Measurements from ENCODE around the gene HSD17B14. TPM values are rescaled to one million over a fixed set of nuclear protein-coding genes. Genes with fewer than 3 reads are reported as not detected.
A peak's percentile ranks its signal among the peaks of the same experiment; 100 is the strongest.

Gene HSD17B14
- total RNA-seq, 1 experiment from 2014 or later = 1.0 TPM

DNA sequence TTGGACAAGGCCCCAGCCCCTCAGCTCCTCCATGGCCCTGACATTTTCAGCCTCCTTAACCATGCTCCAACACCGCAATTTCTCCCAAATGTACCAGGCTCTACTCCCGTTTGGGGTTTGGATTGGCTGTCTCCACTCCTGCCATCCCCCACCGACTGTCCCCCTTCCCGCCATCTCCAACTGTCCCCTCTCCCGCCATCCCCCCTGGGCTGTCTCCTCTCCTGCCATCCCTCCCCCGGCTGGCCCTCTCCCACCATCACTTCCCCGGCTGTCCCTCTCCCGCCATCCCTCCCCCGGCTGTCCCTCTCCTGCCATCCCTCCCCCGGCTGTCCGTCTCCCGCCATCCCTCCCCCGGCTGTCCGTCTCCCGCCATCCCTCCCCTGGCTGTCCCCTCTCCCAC lies 30.8 kb downstream of the HSD17B14 start:
- no peak overlapping the region for H3K4me2 ChIP-seq (ENCODE audit: low read depth, low read length, poor library complexity, severe bottlenecking)
- no peaks in the 10 kb centered on the region for H3K36me3 ChIP-seq (ENCODE audit: insufficient read depth, low read length)
- H3K4me1 ChIP-seq (ENCODE audit: low read length) = peaks cover 15% of the 10 kb centered on the region
- no peaks in the 10 kb centered on the region for H3K27me3 ChIP-seq (ENCODE audit: low read length)
- H3K27ac ChIP-seq (ENCODE audit: low read length) = no peak overlapping the region
- no peak for DNase-seq
- H4K20me1 ChIP-seq (ENCODE audit: insufficient read depth, low read depth, low read length) = no peaks in the 10 kb centered on the region
- no peak overlapping the region for H3K4me3 ChIP-seq (ENCODE audit: low read length)
- H3K79me2 ChIP-seq (ENCODE audit: low read length) = peaks cover 36% of the 10 kb centered on the region
- no peak overlapping the region for H2AFZ ChIP-seq (ENCODE audit: low read length)
- H3K9ac ChIP-seq (ENCODE audit: low read length) = no peak overlapping the region
- no peaks in the 10 kb centered on the region for H3K9me2 ChIP-seq (replicated peaks; ENCODE audit: insufficient read depth, low read length)
- no peaks in the 10 kb centered on the region for H3K9me3 ChIP-seq (ENCODE audit: low read length)

DNA sequence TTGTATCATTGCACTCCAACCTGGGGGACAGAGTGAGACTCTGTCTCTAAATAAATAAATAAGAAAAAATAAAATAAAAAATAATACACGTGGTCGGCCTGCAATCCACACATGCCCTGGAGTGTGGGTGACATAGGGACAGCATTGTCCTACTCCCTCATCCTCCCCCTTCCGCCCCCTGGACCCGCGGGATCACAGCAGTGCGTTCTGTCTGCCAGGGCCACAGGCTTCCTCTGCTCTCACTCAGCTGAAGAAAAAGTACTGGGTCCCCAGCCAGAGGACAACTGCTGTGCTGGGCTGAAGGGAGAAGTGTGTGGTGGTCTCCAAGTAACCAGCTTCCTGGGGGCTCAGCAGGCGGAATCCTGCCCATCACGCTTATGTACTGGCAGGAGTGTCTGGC lies 31.8 kb downstream of the HSD17B14 start:
- H3K4me1 ChIP-seq (ENCODE audit: low read length) = peaks cover 8% of the 10 kb centered on the region
- H4K20me1 ChIP-seq (ENCODE audit: insufficient read depth, low read depth, low read length) = no peaks in the 10 kb centered on the region
- no peak for DNase-seq
- H3K27me3 ChIP-seq (ENCODE audit: low read length) = no peaks in the 10 kb centered on the region
- no peaks in the 10 kb centered on the region for H3K9me3 ChIP-seq (ENCODE audit: low read length)
- no peak overlapping the region for H2AFZ ChIP-seq (ENCODE audit: low read length)
- H3K9me2 ChIP-seq (replicated peaks; ENCODE audit: insufficient read depth, low read length) = no peaks in the 10 kb centered on the region
- H3K79me2 ChIP-seq (ENCODE audit: low read length) = peaks cover 27% of the 10 kb centered on the region
- no peaks in the 10 kb centered on the region for H3K36me3 ChIP-seq (ENCODE audit: insufficient read depth, low read length)
- no peak overlapping the region for H3K9ac ChIP-seq (ENCODE audit: low read length)
- no peak overlapping the region for H3K27ac ChIP-seq (ENCODE audit: low read length)
- H3K4me3 ChIP-seq (ENCODE audit: low read length) = no peak overlapping the region
- H3K4me2 ChIP-seq (ENCODE audit: low read depth, low read length, poor library complexity, severe bottlenecking) = no peak overlapping the region

DNA sequence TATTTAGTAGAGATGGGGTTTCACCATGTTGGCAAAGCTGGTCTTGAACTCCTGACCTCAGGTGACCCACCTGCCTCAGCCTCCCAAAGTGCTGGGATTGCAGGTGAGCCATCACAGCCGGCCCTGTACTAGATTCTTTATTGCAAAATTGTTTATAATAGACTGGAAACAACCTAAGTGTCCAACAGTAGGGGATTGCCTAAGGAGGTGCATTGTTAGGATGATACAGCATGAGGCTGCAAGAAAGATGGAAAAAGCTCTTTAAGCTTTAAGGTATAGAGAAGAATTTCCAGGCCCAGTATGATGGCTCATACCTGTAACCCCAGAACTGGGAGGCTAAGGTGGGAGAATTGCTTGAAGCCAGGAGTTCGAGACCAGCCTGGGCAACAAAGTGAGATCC lies 33.7 kb downstream of the HSD17B14 start:
- H3K4me2 ChIP-seq (ENCODE audit: low read depth, low read length, poor library complexity, severe bottlenecking) = no peak overlapping the region

DNA sequence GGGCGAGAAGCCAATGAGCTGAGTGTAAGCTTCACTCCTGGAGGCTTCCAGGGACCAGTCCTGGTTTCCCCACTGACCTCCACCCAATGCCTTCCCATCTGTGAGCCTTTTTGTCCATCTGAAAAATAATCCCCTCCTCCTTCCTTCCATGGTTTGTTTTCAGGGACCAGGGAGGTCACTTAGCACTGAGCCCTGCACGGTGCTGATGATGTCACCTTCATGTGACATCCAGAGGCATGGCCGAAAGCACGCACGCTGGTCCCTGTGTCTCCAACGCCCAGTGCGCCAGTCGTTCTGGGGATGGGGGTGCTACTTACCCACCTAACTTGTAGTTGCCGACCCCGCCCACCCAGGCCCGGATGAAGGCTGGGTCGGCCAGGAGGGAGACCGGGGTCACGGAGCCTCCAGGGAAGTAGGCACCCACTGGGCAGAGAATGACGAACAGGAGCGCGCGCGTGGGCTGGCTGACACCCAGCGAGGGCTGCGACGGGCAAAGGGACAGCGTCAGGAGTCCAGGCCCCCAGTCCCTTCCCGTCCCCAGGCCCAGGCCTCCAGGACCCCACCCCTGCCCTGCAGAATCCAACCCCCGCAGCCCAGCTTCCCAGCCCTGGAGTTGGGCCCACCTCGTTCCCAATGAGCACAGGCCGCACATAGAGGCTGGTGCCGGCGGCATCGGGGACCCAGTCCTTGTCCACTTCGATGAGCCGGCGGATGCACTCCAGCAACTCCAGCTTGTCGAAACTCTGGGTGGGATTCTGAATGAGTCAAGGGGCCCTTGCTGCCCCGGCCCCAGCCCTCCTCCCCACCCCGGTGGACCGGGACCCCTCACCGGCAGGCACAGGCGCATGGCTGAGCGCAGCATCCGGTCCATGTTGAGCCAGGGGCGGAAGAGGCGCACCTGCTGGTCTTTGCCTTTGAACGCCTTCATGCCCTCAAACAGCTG lies 36.7 kb downstream of the HSD17B14 start:
- H3K9me2 ChIP-seq (replicated peaks; ENCODE audit: insufficient read depth, low read length) = no peaks in the 10 kb centered on the region

More for the DNA sequence above, 33.7 kb downstream of the HSD17B14 start:
- Histone ChIP-seq H3K9me3 (ENCODE audit: low read length) (no peaks in the 10 kb centered on the region), H3K4me3 (ENCODE audit: low read length) (no peak overlapping the region), H3K9ac (ENCODE audit: low read length) (no peak overlapping the region), H3K27ac (ENCODE audit: low read length) (no peak overlapping the region), H3K36me3 (ENCODE audit: insufficient read depth, low read length) (no peaks in the 10 kb centered on the region), H3K79me2 (ENCODE audit: low read length) (peaks cover 8% of the 10 kb centered on the region), H3K9me2 (replicated peaks; ENCODE audit: insufficient read depth, low read length) (no peaks in the 10 kb centered on the region), H3K4me1 (ENCODE audit: low read length) (peaks cover 4% of the 10 kb centered on the region; the same call in 1 of the 2 replicates), H3K27me3 (ENCODE audit: low read length) (no peaks in the 10 kb centered on the region), H2AFZ (ENCODE audit: low read length) (no peak overlapping the region), H4K20me1 (ENCODE audit: insufficient read depth, low read depth, low read length) (no peaks in the 10 kb centered on the region)
- DNase-seq = no peak

GRCh38 chr19:48798937-48799336 lies 37.4 kb downstream of the HSD17B14 start:
- Histone ChIP-seq H3K27ac (ENCODE audit: low read length) (no peak overlapping the region), H2AFZ (ENCODE audit: low read length) (no peak overlapping the region), H3K9me2 (replicated peaks; ENCODE audit: insufficient read depth, low read length) (no peaks in the 10 kb centered on the region), H3K4me1 (ENCODE audit: low read length) (peaks cover 4% of the 10 kb centered on the region), H3K36me3 (ENCODE audit: insufficient read depth, low read length) (no peaks in the 10 kb centered on the region), H3K9ac (ENCODE audit: low read length) (no peak overlapping the region), H4K20me1 (ENCODE audit: insufficient read depth, low read depth, low read length) (0 out of 2 replicates have a peak, but pooled peaks cover 3% of the 10 kb centered on the region), H3K27me3 (ENCODE audit: low read length) (no peaks in the 10 kb centered on the region), H3K4me3 (ENCODE audit: low read length) (no peak overlapping the region), H3K9me3 (ENCODE audit: low read length) (no peaks in the 10 kb centered on the region), H3K4me2 (ENCODE audit: low read depth, low read length, poor library complexity, severe bottlenecking) (no peak overlapping the region), H3K79me2 (ENCODE audit: low read length) (no peaks in the 10 kb centered on the region; the same call in 1 of the 2 replicates)
- DNase-seq = no peak

More for the DNA sequence above, 36.7 kb downstream of the HSD17B14 start:
- DNase-seq = no peak
- Histone ChIP-seq H3K4me2 (ENCODE audit: low read depth, low read length, poor library complexity, severe bottlenecking) (no peak overlapping the region), H2AFZ (ENCODE audit: low read length) (no peak overlapping the region), H3K4me3 (ENCODE audit: low read length) (no peak overlapping the region), H3K79me2 (ENCODE audit: low read length) (peaks cover 1% of the 10 kb centered on the region; the same call in 1 of the 2 replicates), H3K9me3 (ENCODE audit: low read length) (no peaks in the 10 kb centered on the region), H3K27me3 (ENCODE audit: low read length) (no peaks in the 10 kb centered on the region), H3K9ac (ENCODE audit: low read length) (no peak overlapping the region), H3K36me3 (ENCODE audit: insufficient read depth, low read length) (no peaks in the 10 kb centered on the region), H4K20me1 (ENCODE audit: insufficient read depth, low read depth, low read length) (no peaks in the 10 kb centered on the region), H3K27ac (ENCODE audit: low read length) (no peak overlapping the region), H3K4me1 (ENCODE audit: low read length) (peaks cover 4% of the 10 kb centered on the region)

DNA sequence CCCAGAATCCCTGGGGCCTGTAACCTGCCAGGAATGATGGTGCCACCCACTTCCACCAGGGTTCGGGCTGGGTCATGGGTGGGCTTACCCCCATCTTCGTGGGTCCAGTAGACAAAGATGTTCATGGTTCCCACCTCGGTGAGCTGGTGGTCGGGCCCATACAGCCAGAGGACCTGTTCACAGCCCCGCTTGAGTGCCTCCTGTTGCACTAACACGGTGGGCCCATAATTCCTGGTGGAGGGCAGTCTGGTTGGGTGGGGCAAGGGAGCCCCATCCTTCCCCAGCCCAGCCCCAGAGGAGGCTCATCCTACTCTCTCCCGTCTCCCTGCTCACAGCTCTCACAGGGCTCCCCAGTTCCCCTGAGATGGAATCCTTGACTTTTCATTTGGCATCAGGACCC lies 39.2 kb downstream of the HSD17B14 start:
- H3K27ac ChIP-seq (ENCODE audit: low read length) = no peak overlapping the region
- no peak overlapping the region for H3K9ac ChIP-seq (ENCODE audit: low read length)
- H3K27me3 ChIP-seq (ENCODE audit: low read length) = no peaks in the 10 kb centered on the region
- no peaks in the 10 kb centered on the region for H3K36me3 ChIP-seq (ENCODE audit: insufficient read depth, low read length)
- no peaks in the 10 kb centered on the region for H3K9me3 ChIP-seq (ENCODE audit: low read length)
- 0 out of 2 replicates have a peak, but pooled peaks cover 3% of the 10 kb centered on the region for H4K20me1 ChIP-seq (ENCODE audit: insufficient read depth, low read depth, low read length)
- H3K4me2 ChIP-seq (ENCODE audit: low read depth, low read length, poor library complexity, severe bottlenecking) = no peak overlapping the region
- H2AFZ ChIP-seq (ENCODE audit: low read length) = no peak overlapping the region
- no peak overlapping the region for H3K4me3 ChIP-seq (ENCODE audit: low read length)
- no peaks in the 10 kb centered on the region for H3K9me2 ChIP-seq (replicated peaks; ENCODE audit: insufficient read depth, low read length)
- DNase-seq = no peak
- H3K79me2 ChIP-seq (ENCODE audit: low read length) = no peaks in the 10 kb centered on the region; the same call in 1 of the 2 replicates
- H3K4me1 ChIP-seq (ENCODE audit: low read length) = peaks cover 2% of the 10 kb centered on the region

DNA sequence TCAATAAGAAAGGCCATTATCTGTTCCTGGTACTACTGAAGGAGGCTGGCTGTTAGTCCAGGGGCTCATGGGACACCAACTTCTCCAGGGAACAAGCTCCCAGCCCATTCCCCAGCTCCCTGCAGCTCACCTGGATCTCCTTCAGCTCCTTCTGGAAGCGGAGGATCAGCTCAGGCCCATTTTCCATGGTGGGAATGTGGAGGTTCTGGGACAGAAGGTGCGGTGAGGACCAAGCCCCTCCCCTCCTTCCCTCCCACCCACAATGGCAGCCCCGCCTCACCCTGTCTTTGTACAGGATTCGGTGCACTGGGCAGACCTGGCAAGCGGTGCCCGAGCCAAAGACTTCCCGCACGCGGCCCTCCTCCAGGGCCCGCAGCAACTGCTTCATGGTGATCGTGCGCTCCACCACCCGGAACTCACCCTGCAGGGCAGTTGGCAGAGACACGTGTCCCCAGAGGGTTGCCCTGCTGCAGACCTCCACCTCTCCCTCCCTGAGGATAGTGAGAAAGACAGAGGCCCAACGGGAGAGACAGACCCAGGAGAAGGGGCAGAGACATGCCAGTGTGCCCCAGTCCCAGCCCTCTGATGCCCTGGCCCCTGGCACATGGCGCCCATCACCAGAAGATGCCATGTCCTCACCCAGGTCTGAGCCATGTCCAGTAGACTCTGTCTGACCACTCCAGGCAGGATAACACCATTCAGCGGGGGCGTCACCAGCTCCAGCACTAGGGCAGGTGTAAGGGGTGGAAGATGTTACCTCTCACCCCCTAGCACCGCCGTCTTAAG lies 39.8 kb downstream of the HSD17B14 start:
- no peaks in the 10 kb centered on the region for H3K9me3 ChIP-seq (ENCODE audit: low read length)

GRCh38 chr19:48795685-48796070 lies 40.6 kb downstream of the HSD17B14 start:
- Histone ChIP-seq H3K9me2 (replicated peaks; ENCODE audit: insufficient read depth, low read length) (no peaks in the 10 kb centered on the region), H3K4me2 (ENCODE audit: low read depth, low read length, poor library complexity, severe bottlenecking) (peak overlapping the region; percentile 66), H2AFZ (ENCODE audit: low read length) (no peak overlapping the region)

More for the DNA sequence above, 39.8 kb downstream of the HSD17B14 start:
- H4K20me1 ChIP-seq (ENCODE audit: insufficient read depth, low read depth, low read length) = 0 out of 2 replicates have a peak, but pooled peaks cover 3% of the 10 kb centered on the region
- no peaks in the 10 kb centered on the region; the same call in 1 of the 2 replicates for H3K4me1 ChIP-seq (ENCODE audit: low read length)
- no peaks in the 10 kb centered on the region for H3K36me3 ChIP-seq (ENCODE audit: insufficient read depth, low read length)
- H3K4me3 ChIP-seq (ENCODE audit: low read length) = no peak overlapping the region
- no peaks in the 10 kb centered on the region for H3K27me3 ChIP-seq (ENCODE audit: low read length)
- no peak overlapping the region for H2AFZ ChIP-seq (ENCODE audit: low read length)
- no peak overlapping the region for H3K9ac ChIP-seq (ENCODE audit: low read length)
- DNase-seq = no peak
- no peak overlapping the region for H3K27ac ChIP-seq (ENCODE audit: low read length)
- H3K4me2 ChIP-seq (ENCODE audit: low read depth, low read length, poor library complexity, severe bottlenecking) = no peak overlapping the region
- H3K79me2 ChIP-seq (ENCODE audit: low read length) = no peaks in the 10 kb centered on the region
- H3K9me2 ChIP-seq (replicated peaks; ENCODE audit: insufficient read depth, low read length) = no peaks in the 10 kb centered on the region

More at GRCh38 chr19:48795685-48796070, 40.6 kb downstream of the HSD17B14 start:
- H3K4me3 ChIP-seq (ENCODE audit: low read length) = no peak overlapping the region
- no peaks in the 10 kb centered on the region for H3K9me3 ChIP-seq (ENCODE audit: low read length)
- no peak overlapping the region for H3K9ac ChIP-seq (ENCODE audit: low read length)
- no peak for DNase-seq
- H3K4me1 ChIP-seq (ENCODE audit: low read length) = no peaks in the 10 kb centered on the region; the same call in 1 of the 2 replicates
- no peak overlapping the region for H3K27ac ChIP-seq (ENCODE audit: low read length)
- no peaks in the 10 kb centered on the region for H3K36me3 ChIP-seq (ENCODE audit: insufficient read depth, low read length)
- H3K79me2 ChIP-seq (ENCODE audit: low read length) = no peaks in the 10 kb centered on the region
- H3K27me3 ChIP-seq (ENCODE audit: low read length) = no peaks in the 10 kb centered on the region
- H4K20me1 ChIP-seq (ENCODE audit: insufficient read depth, low read depth, low read length) = 0 out of 2 replicates have a peak, but pooled peaks cover 3% of the 10 kb centered on the region
